ENCODE measurements around the gene ENPP1. TPM values are rescaled to one million over a fixed set of nuclear protein-coding genes. Genes with fewer than 3 reads are reported as not detected.

Gene ENPP1
- total and polyA plus RNA-seq, 8 donors = 1.6 to 2.5 (median 2.0) TPM

- H3K36me3 ChIP-seq = no peaks in the 10 kb centered on the region
- no peak overlapping the region for H3K4me3 ChIP-seq
- H3K9me3 ChIP-seq = no peaks in the 10 kb centered on the region
- intact Hi-C loops (cut with DNase I) = no loop called here
- ATAC-seq = no peak
- no peaks in the 10 kb centered on the region for H3K4me1 ChIP-seq
- no peak for DNase-seq
- H3K27ac ChIP-seq = no peak overlapping the region
- TF ChIP-seq, protein P1, sequence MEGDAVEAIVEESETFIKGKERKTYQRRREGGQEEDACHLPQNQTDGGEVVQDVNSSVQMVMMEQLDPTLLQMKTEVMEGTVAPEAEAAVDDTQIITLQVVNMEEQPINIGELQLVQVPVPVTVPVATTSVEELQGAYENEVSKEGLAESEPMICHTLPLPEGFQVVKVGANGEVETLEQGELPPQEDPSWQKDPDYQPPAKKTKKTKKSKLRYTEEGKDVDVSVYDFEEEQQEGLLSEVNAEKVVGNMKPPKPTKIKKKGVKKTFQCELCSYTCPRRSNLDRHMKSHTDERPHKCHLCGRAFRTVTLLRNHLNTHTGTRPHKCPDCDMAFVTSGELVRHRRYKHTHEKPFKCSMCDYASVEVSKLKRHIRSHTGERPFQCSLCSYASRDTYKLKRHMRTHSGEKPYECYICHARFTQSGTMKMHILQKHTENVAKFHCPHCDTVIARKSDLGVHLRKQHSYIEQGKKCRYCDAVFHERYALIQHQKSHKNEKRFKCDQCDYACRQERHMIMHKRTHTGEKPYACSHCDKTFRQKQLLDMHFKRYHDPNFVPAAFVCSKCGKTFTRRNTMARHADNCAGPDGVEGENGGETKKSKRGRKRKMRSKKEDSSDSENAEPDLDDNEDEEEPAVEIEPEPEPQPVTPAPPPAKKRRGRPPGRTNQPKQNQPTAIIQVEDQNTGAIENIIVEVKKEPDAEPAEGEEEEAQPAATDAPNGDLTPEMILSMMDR (IDR thresholded peaks at IDR 0.05) = no peak
- H3K27me3 ChIP-seq = no peaks in the 10 kb centered on the region
Observed at GRCh38 chr6:131763749-131764148, 44.1 kb upstream of the ENPP1 start.

DNA sequence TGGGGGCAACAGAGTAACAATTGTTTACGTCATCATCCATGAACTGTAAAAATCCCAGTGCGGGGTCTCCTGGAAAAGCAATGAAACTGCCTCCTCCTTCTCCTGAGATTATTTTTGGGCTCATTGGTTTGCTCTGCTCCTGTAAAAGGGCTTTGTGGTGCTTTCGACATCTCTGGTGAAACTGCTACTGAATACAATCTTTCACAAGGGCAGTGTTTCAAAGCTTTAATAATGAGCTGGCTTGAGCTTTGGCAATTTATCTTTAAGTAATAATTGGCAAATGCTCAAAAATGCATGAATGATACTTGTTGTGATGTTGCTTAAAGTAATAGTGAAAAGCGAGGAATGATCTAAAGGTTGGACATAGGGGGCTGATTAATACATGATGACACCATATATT, 43.5 kb upstream of the ENPP1 start:
- Histone ChIP-seq H3K9me3 (no peaks in the 10 kb centered on the region), H3K27me3 (no peaks in the 10 kb centered on the region), H3K4me3 (no peak overlapping the region), H3K36me3 (no peaks in the 10 kb centered on the region), H3K27ac (no peak overlapping the region), H3K4me1 (no peaks in the 10 kb centered on the region)
- intact Hi-C loops (cut with DNase I) = no loop called here
- TF ChIP-seq, protein P1 (IDR thresholded peaks at IDR 0.05) = no peak
- DNase-seq (no peak), ATAC-seq (no peak)

- no peak for ATAC-seq
- Histone ChIP-seq H3K27me3 (no peaks in the 10 kb centered on the region), H3K36me3 (no peaks in the 10 kb centered on the region), H3K9me3 (no peaks in the 10 kb centered on the region), H3K4me3 (no peak overlapping the region), H3K27ac (no peak overlapping the region), H3K4me1 (no peaks in the 10 kb centered on the region)
- DNase-seq = no peak
- intact Hi-C loops (cut with DNase I) = no loop called here
- TF ChIP-seq, protein P1 (IDR thresholded peaks at IDR 0.05) = no peak
Observed at GRCh38 chr6:131765081-131765803, 42.6 kb upstream of the ENPP1 start.

DNA sequence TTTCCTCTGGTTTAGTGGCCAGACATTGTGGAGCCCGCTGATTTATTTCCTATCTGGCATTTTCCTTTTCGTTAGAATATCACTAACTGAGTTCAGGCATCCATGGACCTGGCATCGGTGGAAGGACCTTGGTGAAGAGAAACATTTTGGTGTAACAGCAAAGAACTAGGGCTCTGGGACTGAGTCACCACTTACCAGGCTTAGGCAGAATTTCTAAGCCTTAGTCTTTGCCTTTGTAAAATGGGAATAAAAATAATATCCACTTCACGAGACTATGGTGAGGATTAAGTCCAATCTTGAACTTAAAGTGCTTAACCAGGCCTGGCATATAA, 42.0 kb upstream of the ENPP1 start:
- no peaks in the 10 kb centered on the region for H3K4me1 ChIP-seq
- ATAC-seq (no peak), DNase-seq (no peak)
- intact Hi-C loops (cut with DNase I) = no loop called here
- H3K9me3 ChIP-seq = no peaks in the 10 kb centered on the region
- TF ChIP-seq, protein P1 (IDR thresholded peaks at IDR 0.05) = no peak
- H3K27ac ChIP-seq = no peak overlapping the region
- H3K4me3 ChIP-seq = no peak overlapping the region
- no peaks in the 10 kb centered on the region for H3K27me3 ChIP-seq
- no peaks in the 10 kb centered on the region for H3K36me3 ChIP-seq

DNA sequence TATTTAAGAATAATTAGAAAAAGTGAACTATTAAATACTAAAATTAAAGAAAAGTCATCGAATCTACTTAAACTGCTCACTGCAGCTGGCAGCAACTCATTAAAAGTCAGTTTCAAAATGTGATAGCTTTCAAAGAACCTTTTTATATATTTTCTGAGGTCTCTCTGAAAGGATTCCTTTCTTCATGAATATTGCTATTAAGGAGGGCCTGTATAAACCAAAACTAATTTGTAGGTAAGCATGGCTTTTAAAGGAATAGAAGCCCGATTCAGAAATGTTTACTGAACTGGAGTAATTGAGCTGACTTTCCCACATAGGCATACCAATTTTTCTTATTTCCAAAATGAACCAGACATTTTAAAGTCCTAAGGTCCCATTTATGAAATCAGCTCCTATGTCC, 41.2 kb upstream of the ENPP1 start:
- no peak overlapping the region for H3K4me3 ChIP-seq
- H3K4me1 ChIP-seq = no peaks in the 10 kb centered on the region
- H3K36me3 ChIP-seq = no peaks in the 10 kb centered on the region
- H3K27ac ChIP-seq = no peak overlapping the region
- ATAC-seq (no peak), DNase-seq (no peak)
- TF ChIP-seq, protein P1 (IDR thresholded peaks at IDR 0.05) = no peak
- intact Hi-C loops (cut with DNase I) = no loop called here
- H3K9me3 ChIP-seq = no peaks in the 10 kb centered on the region
- H3K27me3 ChIP-seq = no peaks in the 10 kb centered on the region
